ENCODE data around the gene MID2. TPM values are rescaled to one million over a fixed set of nuclear protein-coding genes. Genes with fewer than 3 reads are reported as not detected.

The MID2 gene
- total RNA-seq (17.2 and 17.5 TPM in 2 replicates), polyA plus RNA-seq (6.5 and 11.8 TPM in 2 replicates), polyA minus RNA-seq (ENCODE audit: low replicate concordance) (38.1 and 67.8 TPM in 2 replicates)
- polyA plus RNA-seq (2012): 3.8 and 7.1 TPM in 2 replicates

- peak; percentile 30 to 55 for DNase-seq (ENCODE audit: low read depth in 2 of 2)
- TF ChIP-seq EZH2 (IDR thresholded peaks at IDR 0.05; ENCODE audit: low read length, missing control alignments): no peak
- TF ChIP-seq CTCF (conservative IDR thresholded peaks at IDR 0.05 in 1 of 2, IDR thresholded peaks at IDR 0.05 in 1 of 2; ENCODE audit: low read depth in 1 of 2, low read length in 2 of 2): no peak
- Histone ChIP-seq H3K9ac (ENCODE audit: insufficient read depth, low read length) (peak within 1 kb of the TSS; percentile 69), H3K79me2 (ENCODE audit: control insufficient read depth, insufficient read depth, low read length) (no peaks in the 10 kb centered on the region), H3K4me2 (ENCODE audit: extremely low read depth, insufficient read depth, low read length) (peak within 1 kb of the TSS; percentile 59), H3K4me1 (ENCODE audit: control insufficient read depth, extremely low read depth, insufficient read depth, low read length) (no peaks in the 10 kb centered on the region), H3K27me3 (ENCODE audit: control insufficient read depth, insufficient read depth, low read length) (no peaks in the 10 kb centered on the region), H3K4me3 (replicated peaks in 1 of 4; ENCODE audit: control extremely low read depth in 1 of 4, insufficient read depth in 1 of 4, low read depth in 3 of 4, low read length in 4 of 4) (peak within 1 kb of the TSS; percentile 21 to 52 (median 34)), H3K9me3 (ENCODE audit: control insufficient read depth, insufficient read depth, low read depth, low read length) (no peaks in the 10 kb centered on the region), H4K20me1 (ENCODE audit: control insufficient read depth, extremely low read depth, insufficient read depth, low read length) (no peaks in the 10 kb centered on the region), H3K36me3 (ENCODE audit: control insufficient read depth, insufficient read depth, low read length) (no peaks in the 10 kb centered on the region), H2AFZ (ENCODE audit: low read length) (peak within 1 kb of the TSS; percentile 33), H3K27ac (ENCODE audit: insufficient read depth, low read length) (peak within 1 kb of the TSS; percentile 51)
Measured at GRCh38 chrX:107825698-107826237, at the start of gene MID2. Gene MID2, plus strand, starts transcription at chrX:107825866. Its CDS starts 561 bp downstream, at chrX:107826427.

DNA sequence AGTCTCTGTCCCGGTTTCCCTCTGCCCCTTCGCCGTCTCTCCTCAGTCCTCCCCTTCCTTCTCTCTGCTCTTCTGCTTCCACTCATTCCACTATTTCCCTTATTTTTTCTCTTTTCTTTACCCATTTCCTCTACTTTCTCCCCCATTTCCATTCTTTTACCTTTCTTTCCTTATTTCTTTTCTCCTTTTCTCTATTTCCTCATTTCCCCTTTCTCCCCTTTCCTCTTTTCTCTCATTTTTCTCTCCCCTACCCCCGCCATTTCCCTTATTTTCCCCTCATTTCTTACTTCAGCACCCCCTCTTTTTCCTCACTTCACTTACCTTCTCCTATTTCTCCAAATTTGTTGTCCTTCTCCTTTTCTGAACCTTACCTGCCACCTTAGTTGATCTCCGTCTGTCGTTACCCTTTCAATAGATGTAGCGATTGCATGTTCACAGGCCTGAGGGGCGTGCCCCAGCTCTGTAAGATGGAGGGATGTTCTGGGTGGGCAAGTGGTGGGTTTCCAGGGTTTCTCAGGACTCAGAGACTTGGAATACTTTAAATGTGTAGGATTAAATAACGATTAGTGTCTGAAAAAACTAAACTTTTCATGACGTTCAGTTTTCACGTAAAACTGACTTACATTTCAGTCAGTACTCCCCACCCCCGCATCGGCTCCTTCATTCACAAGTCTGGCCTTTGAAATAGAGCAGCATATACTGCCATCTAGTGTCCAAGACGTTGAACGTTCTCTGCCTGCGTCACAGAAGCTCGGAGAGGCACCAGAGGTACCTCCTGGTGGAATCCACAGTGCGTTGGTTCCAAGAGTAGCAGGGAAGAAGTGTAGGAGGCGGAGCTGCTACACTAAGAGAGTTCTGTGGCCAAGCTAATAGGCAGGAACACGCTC lies 48.8 kb upstream of the MID2 start:
- H3K27ac ChIP-seq (ENCODE audit: insufficient read depth, low read length): no peak overlapping the region
- H3K4me3 ChIP-seq (replicated peaks in 1 of 4; ENCODE audit: control extremely low read depth in 1 of 4, insufficient read depth in 1 of 4, low read depth in 3 of 4, low read length in 4 of 4): peak overlapping the region; percentile 28 to 61 (median 44)

More for the DNA sequence above, 48.8 kb upstream of the MID2 start:
- DNase-seq (ENCODE audit: low read depth in 2 of 2): peak; percentile 80 to 93
- peaks cover 13% of the 10 kb centered on the region for H3K27me3 ChIP-seq (ENCODE audit: control insufficient read depth, insufficient read depth, low read length)
- H3K4me1 ChIP-seq (ENCODE audit: control insufficient read depth, extremely low read depth, insufficient read depth, low read length): peaks cover 3% of the 10 kb centered on the region
- no peaks in the 10 kb centered on the region for H3K9me3 ChIP-seq (ENCODE audit: control insufficient read depth, insufficient read depth, low read depth, low read length)
- no peaks in the 10 kb centered on the region for H3K79me2 ChIP-seq (ENCODE audit: control insufficient read depth, insufficient read depth, low read length)
- peak overlapping the region; percentile 59 for H2AFZ ChIP-seq (ENCODE audit: low read length)
- H3K36me3 ChIP-seq (ENCODE audit: control insufficient read depth, insufficient read depth, low read length): no peaks in the 10 kb centered on the region
- no peak overlapping the region for H3K9ac ChIP-seq (ENCODE audit: insufficient read depth, low read length)
- TF ChIP-seq CTCF (conservative IDR thresholded peaks at IDR 0.05 in 1 of 2, IDR thresholded peaks at IDR 0.05 in 1 of 2; ENCODE audit: low read depth in 1 of 2, low read length in 2 of 2): peak; percentile 50 to 62
- no peak for TF ChIP-seq EZH2 (IDR thresholded peaks at IDR 0.05; ENCODE audit: low read length, missing control alignments)
- H4K20me1 ChIP-seq (ENCODE audit: control insufficient read depth, extremely low read depth, insufficient read depth, low read length): no peaks in the 10 kb centered on the region
- peak overlapping the region; percentile 75 for H3K4me2 ChIP-seq (ENCODE audit: extremely low read depth, insufficient read depth, low read length)

All from fibroblast of lung (primary cell).